Measurements from ENCODE around the gene CCDC81.

The CCDC81 gene

GRCh38 chr11:86440843-86441242 is 66.2 kb downstream of the CCDC81 start:
- no peak for DNase-seq (ENCODE audit: low spot score)

DNA sequence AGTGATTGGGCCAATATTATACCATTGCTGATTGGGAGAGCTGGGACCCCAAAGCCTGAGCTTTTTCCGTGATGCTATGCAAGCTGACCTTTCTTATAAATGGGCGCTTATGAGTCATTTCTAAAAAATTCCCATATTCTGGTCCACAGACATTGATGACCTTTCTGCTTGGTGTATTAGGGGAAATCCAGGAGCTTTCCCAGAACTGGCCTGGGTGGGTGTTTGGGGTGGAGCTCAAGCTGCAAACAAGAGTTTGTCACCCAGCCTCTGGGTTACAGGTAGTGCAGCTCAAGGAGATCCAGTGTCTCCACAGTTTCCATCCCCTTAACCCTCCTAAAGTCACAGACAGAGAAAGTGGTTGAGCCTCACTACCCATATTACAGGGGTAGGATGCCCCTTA is 67.7 kb downstream of the CCDC81 start:
- DNase-seq (ENCODE audit: low spot score), result no peak

DNA sequence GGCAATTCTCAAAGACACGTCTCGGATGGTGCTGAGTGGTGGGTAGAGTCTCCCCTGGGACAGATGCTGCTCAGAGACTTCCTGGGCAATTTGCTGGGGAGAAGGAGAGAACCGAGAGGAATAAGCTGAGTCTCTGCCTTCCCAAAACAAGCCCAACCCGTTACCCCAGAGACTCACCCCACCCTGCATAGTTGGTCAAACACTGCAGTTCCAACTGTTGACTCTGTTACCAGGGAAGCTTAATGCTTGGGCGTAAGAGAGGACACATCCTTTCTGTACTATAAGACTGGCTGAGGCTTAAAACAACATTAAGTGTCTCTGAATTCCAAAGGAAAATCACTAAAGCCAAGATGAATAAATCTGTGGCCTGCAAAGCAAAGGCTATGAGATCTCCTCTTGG is 68.1 kb downstream of the CCDC81 start:
- DNase-seq (ENCODE audit: low spot score), result no peak

DNA sequence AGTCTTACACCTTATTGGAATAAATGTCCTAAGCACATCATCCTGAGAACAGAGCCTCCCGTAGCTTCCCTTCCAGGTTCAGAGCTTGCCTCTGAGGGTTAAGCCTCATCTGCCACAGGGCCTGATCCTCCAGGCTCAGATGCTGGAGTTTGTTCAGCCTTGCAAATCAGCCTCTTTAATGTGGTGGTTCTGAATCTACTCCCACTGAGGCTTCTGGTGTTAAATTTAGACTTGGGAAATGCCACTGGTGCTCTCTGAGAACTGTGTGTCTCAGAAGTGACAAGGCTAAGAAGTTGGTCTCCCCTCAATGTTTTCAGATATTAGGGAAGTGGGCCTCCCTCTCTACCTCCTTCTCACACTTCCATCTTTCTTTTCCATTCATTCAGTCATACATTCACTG is 68.7 kb downstream of the CCDC81 start:
- DNase-seq (ENCODE audit: low spot score), result no peak

GRCh38 chr11:86444981-86445380 is 70.3 kb downstream of the CCDC81 start:
- no peak for DNase-seq (ENCODE audit: low spot score)

GRCh38 chr11:86446163-86446923 is 71.7 kb downstream of the CCDC81 start:
- no peak for DNase-seq (ENCODE audit: low spot score)

DNA sequence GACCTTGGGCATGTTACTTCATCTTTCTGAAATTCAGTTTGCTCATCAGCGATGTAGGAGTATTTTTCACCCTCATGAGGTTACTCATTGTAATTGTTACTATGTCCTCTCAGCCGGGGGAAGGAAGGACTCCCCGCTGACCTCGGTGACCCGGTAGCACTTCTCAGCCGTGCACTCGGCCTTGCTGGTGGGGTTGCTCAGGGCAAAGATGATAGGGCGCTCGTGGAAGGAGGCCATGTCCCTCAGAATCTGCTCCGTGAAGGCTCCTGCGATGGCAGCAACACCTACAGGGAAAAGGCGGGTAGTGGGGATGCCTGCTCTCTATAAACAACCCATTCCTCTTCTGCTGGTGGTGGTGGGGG is 72.2 kb downstream of the CCDC81 start:
- no peak for DNase-seq (ENCODE audit: low spot score)

- no peak for DNase-seq (ENCODE audit: low spot score)
Measured at GRCh38 chr11:86447763-86448480, 73.2 kb downstream of the CCDC81 start.

DNA sequence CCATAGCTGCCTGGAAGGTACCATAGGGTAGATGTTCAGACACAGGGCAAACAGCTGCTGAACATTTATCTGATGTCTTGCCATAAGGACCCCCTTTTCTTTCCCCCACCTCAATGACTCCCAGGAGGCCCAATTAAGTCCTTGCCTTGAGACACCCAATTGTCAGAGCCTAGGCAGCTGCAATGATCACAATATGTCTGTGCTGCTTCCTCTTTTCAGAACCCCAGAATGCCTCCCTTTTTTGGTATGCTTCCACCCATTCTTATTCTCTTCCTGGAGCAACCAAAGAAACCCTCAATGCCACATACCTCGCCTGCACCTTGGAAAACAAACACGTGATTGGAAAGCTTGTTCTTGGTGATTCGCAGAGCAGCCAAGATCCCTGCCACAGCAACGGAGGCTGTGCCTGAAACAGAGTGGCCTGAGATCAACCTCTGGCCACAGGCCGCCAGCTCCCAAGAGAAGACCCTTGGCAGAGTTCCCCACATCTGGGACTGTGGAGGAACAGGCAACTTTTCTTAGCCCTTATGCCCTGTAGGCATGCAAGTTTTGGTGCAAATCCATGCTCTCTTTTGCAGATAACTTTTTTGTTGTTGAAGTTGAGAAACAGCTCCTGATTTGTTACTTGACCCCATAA is 75.4 kb downstream of the CCDC81 start:
- no peak for DNase-seq (ENCODE audit: low spot score)

DNA sequence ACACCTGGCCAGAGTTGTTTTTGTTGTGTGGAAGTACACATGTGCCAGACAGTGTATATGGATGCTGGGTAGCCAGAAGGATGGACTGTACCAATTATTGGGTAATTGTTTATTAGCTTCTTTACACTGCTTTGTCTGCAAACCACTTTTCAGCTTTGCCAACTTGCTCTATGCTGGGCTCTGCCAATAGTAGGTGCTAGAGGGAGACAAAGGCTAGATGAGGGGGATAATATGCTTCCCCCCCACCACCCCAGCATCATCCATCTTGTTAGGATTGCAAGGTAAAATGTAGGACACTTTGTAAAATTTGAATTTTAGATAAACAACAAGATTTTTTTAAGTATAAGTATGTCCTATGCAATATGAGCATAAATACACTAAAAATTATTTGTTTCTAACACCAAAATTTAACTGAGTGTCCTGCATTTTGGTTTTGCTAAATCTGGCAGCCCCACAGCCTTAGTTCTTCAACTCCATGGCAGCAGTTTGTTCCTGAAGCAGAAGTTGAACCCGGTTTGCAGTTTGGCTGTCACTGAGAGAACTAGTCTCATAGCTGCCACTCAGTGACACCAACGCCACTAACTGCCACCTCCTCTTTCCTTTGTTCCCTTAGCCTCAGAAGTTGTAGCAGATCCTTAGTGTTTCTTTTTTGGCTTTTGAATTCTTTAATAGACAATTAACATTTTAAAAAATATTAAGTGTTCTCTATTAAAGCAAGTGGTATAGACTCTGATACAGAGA is 78.8 kb downstream of the CCDC81 start:
- no peak for DNase-seq (ENCODE audit: low spot score)

- DNase-seq (ENCODE audit: low spot score), result peak; percentile 88
Measured at GRCh38 chr11:86456075-86456939, 81.6 kb downstream of the CCDC81 start.

- no peak for DNase-seq (ENCODE audit: low spot score)
Measured at GRCh38 chr11:86458294-86459001, 83.8 kb downstream of the CCDC81 start.

DNA sequence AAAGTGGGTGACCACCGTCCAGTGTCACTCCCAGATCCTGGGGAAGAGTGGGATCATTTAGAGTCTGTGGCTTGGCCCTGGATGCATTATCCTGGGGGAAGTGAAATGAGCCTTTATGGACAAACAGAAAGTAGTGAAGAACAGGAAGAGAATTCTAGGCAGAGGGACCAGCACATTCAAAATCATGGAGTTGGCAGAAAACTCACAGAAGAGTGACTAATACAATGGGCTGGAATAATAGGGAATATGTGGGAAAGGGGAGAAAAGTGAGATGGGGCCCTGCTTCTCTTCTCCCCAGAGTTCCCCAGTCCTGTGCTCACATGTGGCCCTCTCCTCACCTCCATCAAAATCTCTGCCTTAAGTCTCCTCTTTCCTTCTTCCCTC is 84.3 kb downstream of the CCDC81 start:
- no peak for DNase-seq (ENCODE audit: low spot score)

- no peak for DNase-seq (ENCODE audit: low spot score)
Measured at GRCh38 chr11:86459682-86460460, 85.2 kb downstream of the CCDC81 start.

GRCh38 chr11:86460461-86461385 is 86.0 kb downstream of the CCDC81 start:
- DNase-seq (ENCODE audit: low spot score), result peak; percentile 23

DNA sequence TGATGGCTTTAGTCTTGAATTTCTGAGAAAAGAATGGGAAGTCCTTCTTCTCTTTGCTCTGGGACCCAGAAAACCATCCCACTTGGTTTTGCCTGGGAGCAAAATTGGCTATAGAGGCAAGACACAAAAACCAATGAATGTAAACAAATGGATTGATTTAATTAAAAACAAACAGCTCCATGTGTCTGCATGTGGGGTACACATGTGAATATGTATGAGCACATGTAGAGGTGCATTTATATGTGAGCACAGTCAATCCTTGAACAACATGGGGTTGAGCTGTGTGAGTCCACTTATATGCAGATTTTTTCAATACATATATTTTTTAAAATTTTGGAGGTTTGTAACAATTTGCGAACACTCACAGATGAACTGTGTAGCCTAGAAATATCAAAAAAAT is 87.2 kb downstream of the CCDC81 start:
- DNase-seq (ENCODE audit: low spot score), result no peak

GRCh38 chr11:86463120-86463519 is 88.4 kb downstream of the CCDC81 start:
- no peak for DNase-seq (ENCODE audit: low spot score)

GRCh38 chr11:86463955-86464354 is 89.3 kb downstream of the CCDC81 start:
- no peak for DNase-seq (ENCODE audit: low spot score)
